A673 (cell line): ENCODE data around the gene ROBO2.

ENCODE experiments used
- EZH2 ChIP-seq: fragments of 200-600 bp; sonication (generic); IDR thresholded peaks from 2 replicates; pipeline ENCODE4 v1.6.1; 2017; ENCODE audit warnings: borderline replicate concordance, low read depth, mild to moderate bottlenecking, mixed read lengths, antibody characterized with exemption, low read length; ENCODE audit not compliant: poor library complexity, severe bottlenecking
- TF ChIP-seq, protein P1 (sequence below): fragments of 300-800, 200-600 bp; sonication (generic); conservative IDR thresholded peaks from 2 replicates; pipeline ENCODE4 v1.5.1; 2017; ENCODE audit warnings: low read depth, mild to moderate bottlenecking, antibody characterized with exemption, low read length, moderate library complexity, mixed read lengths

GRCh38 chr3:77535116-77535515 is 495.2 kb downstream of the ROBO2 start:
- TF ChIP-seq, protein P1, sequence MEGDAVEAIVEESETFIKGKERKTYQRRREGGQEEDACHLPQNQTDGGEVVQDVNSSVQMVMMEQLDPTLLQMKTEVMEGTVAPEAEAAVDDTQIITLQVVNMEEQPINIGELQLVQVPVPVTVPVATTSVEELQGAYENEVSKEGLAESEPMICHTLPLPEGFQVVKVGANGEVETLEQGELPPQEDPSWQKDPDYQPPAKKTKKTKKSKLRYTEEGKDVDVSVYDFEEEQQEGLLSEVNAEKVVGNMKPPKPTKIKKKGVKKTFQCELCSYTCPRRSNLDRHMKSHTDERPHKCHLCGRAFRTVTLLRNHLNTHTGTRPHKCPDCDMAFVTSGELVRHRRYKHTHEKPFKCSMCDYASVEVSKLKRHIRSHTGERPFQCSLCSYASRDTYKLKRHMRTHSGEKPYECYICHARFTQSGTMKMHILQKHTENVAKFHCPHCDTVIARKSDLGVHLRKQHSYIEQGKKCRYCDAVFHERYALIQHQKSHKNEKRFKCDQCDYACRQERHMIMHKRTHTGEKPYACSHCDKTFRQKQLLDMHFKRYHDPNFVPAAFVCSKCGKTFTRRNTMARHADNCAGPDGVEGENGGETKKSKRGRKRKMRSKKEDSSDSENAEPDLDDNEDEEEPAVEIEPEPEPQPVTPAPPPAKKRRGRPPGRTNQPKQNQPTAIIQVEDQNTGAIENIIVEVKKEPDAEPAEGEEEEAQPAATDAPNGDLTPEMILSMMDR = no peak
- TF ChIP-seq EZH2 = no peak
